Measurements from ENCODE around the gene LYPD5. TPM values are rescaled to one million over a fixed set of nuclear protein-coding genes. Genes with fewer than 3 reads are reported as not detected.
"Not testable (repeated sequence)": the region's sequence is repeated elsewhere in the genome, so short reads cannot be mapped to it uniquely, and the experiment has no call there.

Gene LYPD5
- total and polyA plus RNA-seq, 8 donors, result 0.20 to 6.3 (median 0.55) TPM

GRCh38 chr19:43842007-43842406 is 39.8 kb upstream of the LYPD5 start:
- Histone ChIP-seq H3K9me3 (peaks cover 11 to 100% of the 10 kb centered on the region in 2 donors), H3K4me1 (no peaks in the 10 kb centered on the region), H3K27me3 (no peaks in the 10 kb centered on the region), H3K27ac (no peak overlapping the region), H3K36me3 (peaks cover 1 to 100% of the 10 kb centered on the region in 2 donors), H3K4me3 (no peak overlapping the region)
- intact Hi-C loops (cut with DNase I), result no loop called here
- DNase-seq, result no peak
- ATAC-seq, result no peak
- TF ChIP-seq, protein P1, sequence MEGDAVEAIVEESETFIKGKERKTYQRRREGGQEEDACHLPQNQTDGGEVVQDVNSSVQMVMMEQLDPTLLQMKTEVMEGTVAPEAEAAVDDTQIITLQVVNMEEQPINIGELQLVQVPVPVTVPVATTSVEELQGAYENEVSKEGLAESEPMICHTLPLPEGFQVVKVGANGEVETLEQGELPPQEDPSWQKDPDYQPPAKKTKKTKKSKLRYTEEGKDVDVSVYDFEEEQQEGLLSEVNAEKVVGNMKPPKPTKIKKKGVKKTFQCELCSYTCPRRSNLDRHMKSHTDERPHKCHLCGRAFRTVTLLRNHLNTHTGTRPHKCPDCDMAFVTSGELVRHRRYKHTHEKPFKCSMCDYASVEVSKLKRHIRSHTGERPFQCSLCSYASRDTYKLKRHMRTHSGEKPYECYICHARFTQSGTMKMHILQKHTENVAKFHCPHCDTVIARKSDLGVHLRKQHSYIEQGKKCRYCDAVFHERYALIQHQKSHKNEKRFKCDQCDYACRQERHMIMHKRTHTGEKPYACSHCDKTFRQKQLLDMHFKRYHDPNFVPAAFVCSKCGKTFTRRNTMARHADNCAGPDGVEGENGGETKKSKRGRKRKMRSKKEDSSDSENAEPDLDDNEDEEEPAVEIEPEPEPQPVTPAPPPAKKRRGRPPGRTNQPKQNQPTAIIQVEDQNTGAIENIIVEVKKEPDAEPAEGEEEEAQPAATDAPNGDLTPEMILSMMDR (IDR thresholded peaks at IDR 0.05), result no peak

DNA sequence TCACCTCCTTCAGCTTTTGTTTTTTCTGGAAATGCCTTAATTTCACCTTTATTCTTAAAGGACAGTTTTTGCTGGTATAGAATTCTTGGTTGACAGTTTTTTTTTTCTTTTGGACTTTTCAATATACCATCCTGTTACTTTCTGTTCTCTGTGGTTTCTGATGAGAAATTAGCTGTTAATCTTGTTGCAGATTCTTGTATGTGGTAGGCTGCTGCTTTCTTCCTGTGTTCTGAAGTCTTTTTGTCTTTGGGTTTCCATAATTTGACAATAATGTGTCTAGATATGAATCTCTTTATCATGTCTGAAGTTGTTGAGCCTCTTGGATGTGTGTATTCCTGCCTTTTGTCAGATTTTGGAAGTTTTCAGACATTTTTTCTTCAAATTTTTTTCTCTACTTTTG is 36.9 kb upstream of the LYPD5 start:
- DNase-seq (no peak), ATAC-seq (no peak)
- no peaks in the 10 kb centered on the region for H3K4me1 ChIP-seq
- H3K27ac ChIP-seq, result no peak overlapping the region
- H3K4me3 ChIP-seq, result no peak overlapping the region
- TF ChIP-seq, protein P1 (IDR thresholded peaks at IDR 0.05), result no peak
- peaks cover 6 to 100% of the 10 kb centered on the region in 2 donors for H3K9me3 ChIP-seq
- intact Hi-C loops (cut with DNase I), result no loop called here
- no peaks in the 10 kb centered on the region for H3K27me3 ChIP-seq
- H3K36me3 ChIP-seq, result peaks cover 9 to 100% of the 10 kb centered on the region in 2 donors

DNA sequence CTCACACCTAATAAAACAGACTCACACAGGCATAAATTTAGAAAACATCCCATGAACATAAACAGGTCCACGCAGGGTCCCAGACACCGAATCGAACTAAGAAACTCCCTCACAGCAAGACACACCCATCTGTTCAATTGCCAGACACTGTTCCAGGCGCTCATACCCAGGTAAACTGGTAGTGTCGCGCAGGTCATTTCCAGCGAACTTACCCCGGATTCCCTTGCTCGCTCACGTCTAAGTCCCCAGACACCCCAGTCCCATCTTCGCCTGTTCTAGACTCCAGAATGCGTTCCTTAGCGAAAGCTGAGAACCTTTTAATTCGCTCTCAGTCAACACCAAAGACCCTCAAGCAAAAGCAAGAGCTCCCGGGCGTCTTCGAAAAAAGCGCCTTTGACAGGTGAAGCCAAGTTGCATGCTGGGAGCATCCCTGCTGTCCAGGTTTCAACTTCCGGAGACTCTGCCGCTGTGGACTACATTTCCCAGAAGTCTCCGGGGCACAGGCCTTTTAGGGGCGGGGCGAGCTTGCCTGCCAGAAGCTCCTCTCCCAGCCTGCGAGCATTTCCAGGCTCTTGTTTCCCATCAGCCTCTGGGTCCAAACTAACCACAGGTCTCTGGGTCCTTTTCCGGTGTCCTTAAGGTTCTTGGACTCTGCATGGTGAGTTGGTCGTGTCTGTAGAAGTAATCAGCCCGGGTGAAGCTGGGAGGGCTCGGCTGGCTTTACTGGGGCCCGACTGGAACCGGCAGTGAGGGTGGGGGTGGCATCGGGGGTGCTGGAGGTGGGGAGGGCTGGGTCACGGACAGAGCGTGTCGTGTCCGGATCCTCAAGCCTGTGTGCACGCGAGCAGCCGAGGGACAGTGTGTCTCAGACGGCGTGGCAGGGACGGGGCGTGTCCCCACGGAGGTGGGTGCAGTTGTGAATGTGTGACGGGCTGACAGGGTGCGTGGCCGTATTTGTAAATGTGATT is 24.8 kb upstream of the LYPD5 start, which contains the start of gene ZNF283:
Gene ZNF283 (plus strand): TSS at position 535 of the 968 bp plus-strand sequence. CDS start 6,184 bp downstream, outside the sequence.
- peak within 1 kb of the TSS in 1 of 2 donors; percentile 64 for H3K27ac ChIP-seq
- H3K4me3 ChIP-seq, result peak within 1 kb of the TSS; percentile 66 to 71
- H3K27me3 ChIP-seq, result peaks cover 0 to 13% of the 10 kb centered on the region in 2 donors
- peaks cover 6 to 14% of the 10 kb centered on the region in 2 donors for H3K4me1 ChIP-seq
- peak; percentile 77 to 93 (median 91) for DNase-seq
- intact Hi-C loops (cut with DNase I), result no loop called here
- peaks cover 0 to 35% of the 10 kb centered on the region in 2 donors for H3K36me3 ChIP-seq
- H3K9me3 ChIP-seq, result peaks cover 0 to 17% of the 10 kb centered on the region in 2 donors
- TF ChIP-seq, protein P1 (IDR thresholded peaks at IDR 0.05), result no peak
- peak; percentile 100 for ATAC-seq

DNA sequence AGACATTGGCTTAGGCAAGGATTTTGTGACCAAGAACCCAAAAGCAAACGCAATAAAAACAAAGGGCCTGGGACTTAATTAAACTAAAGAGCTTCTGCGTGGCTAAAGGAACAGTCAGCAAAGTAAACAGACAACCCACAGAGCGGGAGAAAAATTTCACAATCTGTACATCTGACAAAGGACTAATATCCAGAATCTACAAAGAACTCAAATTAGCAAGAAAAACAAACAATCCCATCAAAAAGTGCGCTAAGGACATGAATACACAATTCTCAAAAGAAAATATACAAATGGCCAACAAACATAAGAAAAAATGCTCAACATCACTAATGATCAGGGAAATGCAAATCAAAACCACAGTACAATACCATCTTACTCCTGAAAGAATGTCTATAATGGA is 22.3 kb upstream of the LYPD5 start:
- DNase-seq, result not testable (repeated sequence)

GRCh38 chr19:43823856-43824255 is 21.6 kb upstream of the LYPD5 start:
- intact Hi-C loops (cut with DNase I); ATAC-seq; DNase-seq: not testable (repeated sequence)

More for the DNA sequence above, 22.3 kb upstream of the LYPD5 start:
- H3K27ac ChIP-seq; H3K4me3 ChIP-seq; H3K36me3 ChIP-seq; H3K9me3 ChIP-seq; ATAC-seq; intact Hi-C loops (cut with DNase I): not testable (repeated sequence)
- Histone ChIP-seq H3K4me1 (peaks cover 10 to 20% of the 10 kb centered on the region in 2 donors), H3K27me3 (peaks cover 7 to 38% of the 10 kb centered on the region in 2 donors)

DNA sequence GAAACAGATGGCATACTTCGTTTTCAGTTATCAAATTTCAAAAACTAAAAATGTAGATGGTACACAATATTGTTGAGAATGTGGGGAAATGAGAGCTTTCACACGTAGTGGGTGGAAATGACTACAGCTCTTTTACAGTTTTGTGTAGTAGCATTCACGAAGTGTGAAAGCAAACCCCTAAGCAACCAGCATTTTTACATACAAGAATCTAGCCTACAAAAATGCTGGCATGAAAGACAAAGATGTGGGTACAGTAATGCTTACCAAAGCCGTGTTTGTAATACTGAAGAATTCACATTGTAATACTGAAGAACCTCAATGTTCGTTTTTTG is 18.6 kb upstream of the LYPD5 start:
- ATAC-seq (no peak), DNase-seq (no peak)
- Histone ChIP-seq H3K4me1 (peaks cover 4 to 7% of the 10 kb centered on the region in 2 donors), H3K36me3 (no peaks in the 10 kb centered on the region), H3K9me3 (no peaks in the 10 kb centered on the region), H3K27ac (no peak overlapping the region), H3K4me3 (peak overlapping the region; percentile 18 to 36), H3K27me3 (peaks cover 7 to 42% of the 10 kb centered on the region in 2 donors)
- TF ChIP-seq, protein P1 (IDR thresholded peaks at IDR 0.05), result no peak
- intact Hi-C loops (cut with DNase I), result no loop called here

More at GRCh38 chr19:43823856-43824255, 21.6 kb upstream of the LYPD5 start:
- H3K36me3 ChIP-seq, H3K27ac ChIP-seq, H3K9me3 ChIP-seq, H3K4me3 ChIP-seq: not testable (repeated sequence)
- H3K4me1 ChIP-seq, result peaks cover 10 to 20% of the 10 kb centered on the region in 2 donors
- peaks cover 7 to 42% of the 10 kb centered on the region in 2 donors for H3K27me3 ChIP-seq
